ENCODE measurements around the gene CAMTA1. TPM values are rescaled to one million over a fixed set of nuclear protein-coding genes. Genes with fewer than 3 reads are reported as not detected.

CAMTA1 gene
- total RNA-seq, 2 donors from 2014 or later = 105 to 113 TPM

GRCh38 chr1:7613851-7614205, 828.6 kb downstream of the CAMTA1 start:
- H3K27me3 ChIP-seq (replicated peaks; ENCODE audit: insufficient read depth) = no peaks in the 10 kb centered on the region
- H3K36me3 ChIP-seq = no peaks in the 10 kb centered on the region
- ATAC-seq (ENCODE audit: insufficient number of reproducible peaks, low FRiP score, low read depth) (no peak), DNase-seq (ENCODE audit: low spot score) (no peak)
- no peaks in the 10 kb centered on the region for H3K4me1 ChIP-seq (ENCODE audit: control insufficient read depth in 1 of 2, low read depth in 2 of 2)
- H3K4me3 ChIP-seq = no peak overlapping the region
- TF ChIP-seq CTCF (IDR thresholded peaks at IDR 0.05) = no peak
- H3K27ac ChIP-seq = no peak overlapping the region
- no peaks in the 10 kb centered on the region for H3K9me3 ChIP-seq

GRCh38 chr1:7614576-7615074, 829.4 kb downstream of the CAMTA1 start:
- H3K27me3 ChIP-seq (replicated peaks; ENCODE audit: insufficient read depth) = no peaks in the 10 kb centered on the region
- H3K4me1 ChIP-seq (ENCODE audit: control insufficient read depth in 1 of 2, low read depth in 2 of 2) = no peaks in the 10 kb centered on the region
- no peak overlapping the region for H3K4me3 ChIP-seq
- H3K27ac ChIP-seq = no peak overlapping the region
- no peak for DNase-seq (ENCODE audit: low spot score)
- no peaks in the 10 kb centered on the region for H3K9me3 ChIP-seq
- ATAC-seq (ENCODE audit: insufficient number of reproducible peaks, low FRiP score, low read depth) = no peak
- no peak for TF ChIP-seq CTCF (IDR thresholded peaks at IDR 0.05)
- no peaks in the 10 kb centered on the region for H3K36me3 ChIP-seq

- DNase-seq (ENCODE audit: low spot score) (no peak), ATAC-seq (ENCODE audit: insufficient number of reproducible peaks, low FRiP score, low read depth) (no peak)
- Histone ChIP-seq H3K27ac (no peak overlapping the region), H3K36me3 (no peaks in the 10 kb centered on the region), H3K4me3 (no peak overlapping the region), H3K9me3 (no peaks in the 10 kb centered on the region), H3K27me3 (replicated peaks; ENCODE audit: insufficient read depth) (no peaks in the 10 kb centered on the region), H3K4me1 (ENCODE audit: control insufficient read depth in 1 of 2, low read depth in 2 of 2) (no peaks in the 10 kb centered on the region)
- TF ChIP-seq CTCF (IDR thresholded peaks at IDR 0.05) = no peak
Measured at GRCh38 chr1:7615138-7615537, 829.9 kb downstream of the CAMTA1 start.

GRCh38 chr1:7616076-7616832, 831.0 kb downstream of the CAMTA1 start:
- TF ChIP-seq CTCF (IDR thresholded peaks at IDR 0.05) = no peak
- Histone ChIP-seq H3K27me3 (replicated peaks; ENCODE audit: insufficient read depth) (no peaks in the 10 kb centered on the region), H3K4me3 (no peak overlapping the region), H3K27ac (no peak overlapping the region), H3K4me1 (ENCODE audit: control insufficient read depth in 1 of 2, low read depth in 2 of 2) (no peaks in the 10 kb centered on the region), H3K9me3 (no peaks in the 10 kb centered on the region), H3K36me3 (no peaks in the 10 kb centered on the region)
- ATAC-seq (ENCODE audit: insufficient number of reproducible peaks, low FRiP score, low read depth) (no peak), DNase-seq (ENCODE audit: low spot score) (no peak)

GRCh38 chr1:7616953-7617352, 831.7 kb downstream of the CAMTA1 start:
- no peak for DNase-seq (ENCODE audit: low spot score)
- no peaks in the 10 kb centered on the region for H3K9me3 ChIP-seq
- no peaks in the 10 kb centered on the region for H3K36me3 ChIP-seq
- no peak overlapping the region for H3K4me3 ChIP-seq
- no peaks in the 10 kb centered on the region for H3K4me1 ChIP-seq (ENCODE audit: control insufficient read depth in 1 of 2, low read depth in 2 of 2)
- H3K27ac ChIP-seq = no peak overlapping the region
- H3K27me3 ChIP-seq (replicated peaks; ENCODE audit: insufficient read depth) = no peaks in the 10 kb centered on the region
- no peak for ATAC-seq (ENCODE audit: insufficient number of reproducible peaks, low FRiP score, low read depth)
- no peak for TF ChIP-seq CTCF (IDR thresholded peaks at IDR 0.05)
